Type B pancreatic cell (in vitro differentiated cells): ENCODE results near the gene CKS2. TPM values are rescaled to one million over a fixed set of nuclear protein-coding genes. Genes with fewer than 3 reads are reported as not detected.

Experiments
- DNase-seq: peaks from one replicate; pipeline ENCODE4 v3.0.0; 2021; ENCODE audit warnings: mixed read lengths; ENCODE audit not compliant: unreplicated experiment; ENCODE audit errors: extremely low spot score
- H3K27ac Mint-ChIP-seq: 2 replicates; pipeline ENCODE4 v1.8.0; 2021; ENCODE audit warnings: mild to moderate bottlenecking, mixed read lengths
- H3K27me3 Mint-ChIP-seq: 2 replicates; pipeline ENCODE4 v1.8.0; 2021; ENCODE audit warnings: mixed read lengths
- H3K36me3 Mint-ChIP-seq: 2 replicates; pipeline ENCODE4 v1.8.0; 2021; ENCODE audit warnings: mixed read lengths
- H3K4me1 Mint-ChIP-seq: one replicate; pipeline ENCODE4 v1.8.0; 2021; ENCODE audit warnings: mixed read lengths; ENCODE audit not compliant: unreplicated experiment
- H3K4me3 Mint-ChIP-seq: 2 replicates; pipeline ENCODE4 v1.8.0; 2021; ENCODE audit warnings: mild to moderate bottlenecking, mixed read lengths
- H3K9me3 Mint-ChIP-seq: 2 replicates; pipeline ENCODE4 v1.8.0; 2021; ENCODE audit warnings: mixed read lengths
- CTCF ChIP-seq: fragments of 200-600 bp; sonication (generic); conservative IDR thresholded peaks from 2 replicates; pipeline ENCODE4 v1.5.0; 2021; ENCODE audit warnings: antibody characterized with exemption, mild to moderate bottlenecking
- total RNA-seq: library from RNA; stranded (reverse); gene quantifications from 2 replicates; pipeline ENCODE4 v1.2.1, GENCODE V29; 2021; ENCODE audit warnings: low replicate concordance

The CKS2 gene
- total RNA-seq, 1 donor from 2014 or later, result 115 TPM

GRCh38 chr9:89319015-89319905 is 8.3 kb downstream of the CKS2 start:
- H3K4me1 Mint-ChIP-seq, result peaks cover 37% of the 10 kb centered on the region
- H3K9me3 Mint-ChIP-seq, result no peaks in the 10 kb centered on the region
- TF ChIP-seq CTCF, result no peak
- peaks cover 18% of the 10 kb centered on the region for H3K36me3 Mint-ChIP-seq
- no peak for DNase-seq
- H3K4me3 Mint-ChIP-seq, result peak overlapping the region; percentile 91
- H3K27me3 Mint-ChIP-seq, result no peaks in the 10 kb centered on the region
- peak overlapping the region; percentile 98 for H3K27ac Mint-ChIP-seq

DNA sequence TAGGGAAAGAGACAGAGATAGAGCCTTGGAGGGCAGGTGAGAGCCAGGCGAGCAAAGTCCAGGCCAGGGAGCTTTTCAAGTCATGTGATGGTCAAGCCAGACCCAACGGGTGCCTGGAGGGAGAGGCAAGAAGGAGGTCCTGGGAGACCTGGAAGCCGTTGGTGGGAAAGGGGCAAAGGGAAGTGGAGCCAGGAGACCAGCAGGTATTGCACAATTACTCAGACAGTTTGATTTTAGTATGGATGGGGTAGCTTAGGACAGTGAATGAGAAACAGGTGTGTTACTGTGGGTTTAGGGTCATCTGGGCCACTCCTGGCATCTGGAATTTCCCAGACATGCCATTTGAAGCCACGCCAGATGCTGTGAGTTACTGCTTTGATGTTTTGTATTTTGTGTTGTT is 12.4 kb downstream of the CKS2 start:
- Mint-ChIP-seq H3K4me3 (no peak overlapping the region), H3K27me3 (no peaks in the 10 kb centered on the region), H3K27ac (no peak overlapping the region), H3K4me1 (peaks cover 27% of the 10 kb centered on the region), H3K9me3 (no peaks in the 10 kb centered on the region), H3K36me3 (peaks cover 10% of the 10 kb centered on the region)
- TF ChIP-seq CTCF, result no peak
- no peak for DNase-seq

DNA sequence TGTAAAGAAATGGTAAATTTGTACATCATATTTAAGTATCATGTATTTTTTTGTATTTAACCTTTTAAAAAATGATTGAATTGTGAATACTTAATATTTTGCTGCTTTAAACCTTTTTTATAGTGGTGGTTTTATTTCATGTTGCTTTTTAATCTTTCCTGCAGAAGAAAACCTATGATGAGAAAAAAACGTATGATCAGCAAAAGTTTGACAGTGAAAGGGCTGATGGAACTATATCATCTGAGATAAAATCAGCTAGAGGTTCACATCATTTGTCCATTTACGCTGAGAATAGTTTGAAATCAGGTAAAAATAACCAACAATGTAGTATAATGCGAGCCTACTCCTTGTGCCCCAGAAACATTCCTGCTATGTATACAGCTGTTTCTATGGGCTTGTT is 14.7 kb downstream of the CKS2 start:
- Mint-ChIP-seq H3K4me1 (peaks cover 19% of the 10 kb centered on the region), H3K4me3 (no peak overlapping the region), H3K27me3 (no peaks in the 10 kb centered on the region), H3K36me3 (peaks cover 14% of the 10 kb centered on the region), H3K9me3 (no peaks in the 10 kb centered on the region), H3K27ac (peak overlapping the region; percentile 49)
- no peak for DNase-seq
- no peak for TF ChIP-seq CTCF

GRCh38 chr9:89328064-89328463 is 17.1 kb downstream of the CKS2 start:
- Mint-ChIP-seq H3K36me3 (peaks cover 16% of the 10 kb centered on the region), H3K27me3 (no peaks in the 10 kb centered on the region), H3K27ac (no peak overlapping the region), H3K4me1 (peaks cover 12% of the 10 kb centered on the region), H3K4me3 (no peak overlapping the region), H3K9me3 (no peaks in the 10 kb centered on the region)
- TF ChIP-seq CTCF, result no peak
- DNase-seq, result no peak

DNA sequence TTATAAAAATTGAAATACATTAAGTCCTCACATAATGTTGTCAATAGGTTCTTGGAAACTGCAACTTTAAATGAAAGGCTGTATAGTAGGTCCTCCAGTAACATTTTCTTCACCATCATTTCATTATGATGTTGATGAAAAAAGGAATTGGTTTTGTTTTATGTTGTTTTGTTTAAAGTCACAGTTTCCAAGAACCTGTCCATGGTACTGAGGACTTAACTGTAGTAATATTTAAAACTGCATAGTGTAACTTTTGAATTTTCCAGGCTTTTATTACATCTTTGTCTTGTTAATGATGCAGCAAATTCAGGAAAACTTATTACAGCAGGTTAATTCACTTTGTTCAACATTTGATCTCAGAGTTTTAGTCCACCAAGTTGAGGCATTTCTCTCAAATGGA is 18.9 kb downstream of the CKS2 start:
- H3K4me3 Mint-ChIP-seq, result no peak overlapping the region
- peaks cover 10% of the 10 kb centered on the region for H3K4me1 Mint-ChIP-seq
- no peak for DNase-seq
- no peak overlapping the region for H3K27ac Mint-ChIP-seq
- H3K27me3 Mint-ChIP-seq, result no peaks in the 10 kb centered on the region
- no peak for TF ChIP-seq CTCF
- peaks cover 32% of the 10 kb centered on the region for H3K36me3 Mint-ChIP-seq
- peaks cover 4% of the 10 kb centered on the region for H3K9me3 Mint-ChIP-seq
